Measurements from ENCODE around the gene PRLR. TPM values are rescaled to one million over a fixed set of nuclear protein-coding genes. Genes with fewer than 3 reads are reported as not detected.
A peak's percentile ranks its signal among the peaks of the same experiment; 100 is the strongest.

PRLR gene
- total RNA-seq (ENCODE audit: unreplicated experiment), result 0.21 TPM
- long read RNA-seq, result 0 reads

DNA sequence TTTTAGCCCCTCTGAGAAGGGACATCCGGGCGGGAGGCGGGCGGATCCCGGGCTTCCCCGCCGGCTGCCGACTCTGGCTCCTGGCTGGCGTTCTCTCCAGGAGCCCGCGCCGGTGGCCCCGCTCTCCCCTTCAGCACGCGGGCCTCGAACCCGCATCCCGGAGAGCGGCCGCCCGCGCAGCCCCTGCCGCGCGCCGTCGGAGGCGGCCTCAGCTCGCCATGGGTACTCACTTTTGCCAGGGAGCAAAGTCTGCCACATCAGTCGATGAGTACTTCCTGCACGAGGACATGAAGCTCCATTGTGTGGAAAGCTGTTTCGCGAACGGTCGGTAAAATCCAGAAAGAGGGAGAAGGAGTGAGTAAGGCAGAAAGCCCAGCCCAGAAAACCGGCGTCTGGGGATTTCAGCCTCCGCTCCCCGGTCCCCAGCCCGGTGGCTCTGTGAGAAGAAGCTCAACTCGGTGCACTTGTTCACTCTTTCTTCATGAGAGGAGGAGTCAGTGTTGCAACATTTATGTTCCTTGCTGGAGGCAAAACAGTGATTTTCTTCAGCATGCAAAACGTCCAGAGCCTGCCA is at the start of gene PRLR:
TSS of gene PRLR (minus strand) at position 450 of the 574 bp plus-strand sequence. CDS start 140,867 bp downstream, outside the sequence.
- Mint-ChIP-seq H3K36me3 (ENCODE audit: low read depth, unreplicated experiment) (no peaks in the 10 kb centered on the region), H3K27me3 (ENCODE audit: unreplicated experiment) (peaks cover 2% of the 10 kb centered on the region), H3K4me3 (ENCODE audit: unreplicated experiment) (peak within 1 kb of the TSS; percentile 84), H3K4me1 (ENCODE audit: unreplicated experiment) (peaks cover 2% of the 10 kb centered on the region), H3K27ac (ENCODE audit: unreplicated experiment) (no peak within 1 kb of the TSS), H3K9me3 (ENCODE audit: unreplicated experiment) (no peaks in the 10 kb centered on the region)
- DNase-seq (ENCODE audit: low spot score), result peak; percentile 18
- TF ChIP-seq, protein P1, sequence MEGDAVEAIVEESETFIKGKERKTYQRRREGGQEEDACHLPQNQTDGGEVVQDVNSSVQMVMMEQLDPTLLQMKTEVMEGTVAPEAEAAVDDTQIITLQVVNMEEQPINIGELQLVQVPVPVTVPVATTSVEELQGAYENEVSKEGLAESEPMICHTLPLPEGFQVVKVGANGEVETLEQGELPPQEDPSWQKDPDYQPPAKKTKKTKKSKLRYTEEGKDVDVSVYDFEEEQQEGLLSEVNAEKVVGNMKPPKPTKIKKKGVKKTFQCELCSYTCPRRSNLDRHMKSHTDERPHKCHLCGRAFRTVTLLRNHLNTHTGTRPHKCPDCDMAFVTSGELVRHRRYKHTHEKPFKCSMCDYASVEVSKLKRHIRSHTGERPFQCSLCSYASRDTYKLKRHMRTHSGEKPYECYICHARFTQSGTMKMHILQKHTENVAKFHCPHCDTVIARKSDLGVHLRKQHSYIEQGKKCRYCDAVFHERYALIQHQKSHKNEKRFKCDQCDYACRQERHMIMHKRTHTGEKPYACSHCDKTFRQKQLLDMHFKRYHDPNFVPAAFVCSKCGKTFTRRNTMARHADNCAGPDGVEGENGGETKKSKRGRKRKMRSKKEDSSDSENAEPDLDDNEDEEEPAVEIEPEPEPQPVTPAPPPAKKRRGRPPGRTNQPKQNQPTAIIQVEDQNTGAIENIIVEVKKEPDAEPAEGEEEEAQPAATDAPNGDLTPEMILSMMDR (IDR thresholded peaks at IDR 0.05; ENCODE audit: unreplicated experiment), result no peak

DNA sequence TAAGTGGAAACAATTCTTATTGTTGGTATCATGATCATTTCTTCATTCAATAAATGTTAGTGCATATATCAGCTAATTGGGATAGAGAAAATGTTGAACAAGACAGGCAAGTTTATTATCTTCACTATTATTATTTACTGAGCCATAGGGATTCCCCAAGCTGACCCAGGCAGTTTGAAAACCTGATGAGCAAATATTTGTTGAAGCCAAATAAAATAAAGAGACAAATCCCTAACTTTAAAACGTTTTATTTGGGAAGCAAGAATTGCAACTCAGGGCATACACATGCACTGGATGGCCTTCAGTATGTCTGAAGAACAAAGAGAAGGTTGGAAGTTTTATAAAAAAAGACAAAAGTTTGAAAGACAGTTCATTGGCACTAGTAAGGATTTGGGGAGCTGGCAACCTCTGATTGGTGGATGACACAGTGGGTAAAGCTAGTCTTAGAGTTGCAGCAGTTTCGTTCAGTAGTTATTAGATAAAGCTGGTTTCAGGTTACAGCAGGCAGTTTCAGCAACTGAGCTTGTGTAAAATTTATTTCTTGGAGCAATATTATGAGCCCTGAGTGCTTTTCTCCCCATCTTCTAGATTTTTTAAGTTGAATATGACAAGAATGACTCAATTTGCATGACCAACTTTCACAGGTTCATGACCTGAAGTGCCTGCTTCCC is 44.7 kb upstream of the PRLR start:
- Mint-ChIP-seq H3K36me3 (ENCODE audit: low read depth, unreplicated experiment) (no peaks in the 10 kb centered on the region), H3K27me3 (ENCODE audit: unreplicated experiment) (no peaks in the 10 kb centered on the region), H3K4me1 (ENCODE audit: unreplicated experiment) (no peaks in the 10 kb centered on the region), H3K9me3 (ENCODE audit: unreplicated experiment) (peaks cover 3% of the 10 kb centered on the region), H3K4me3 (ENCODE audit: unreplicated experiment) (no peak overlapping the region), H3K27ac (ENCODE audit: unreplicated experiment) (no peak overlapping the region)
- TF ChIP-seq, protein P1 (IDR thresholded peaks at IDR 0.05; ENCODE audit: unreplicated experiment), result no peak
- DNase-seq (ENCODE audit: low spot score), result no peak

DNA sequence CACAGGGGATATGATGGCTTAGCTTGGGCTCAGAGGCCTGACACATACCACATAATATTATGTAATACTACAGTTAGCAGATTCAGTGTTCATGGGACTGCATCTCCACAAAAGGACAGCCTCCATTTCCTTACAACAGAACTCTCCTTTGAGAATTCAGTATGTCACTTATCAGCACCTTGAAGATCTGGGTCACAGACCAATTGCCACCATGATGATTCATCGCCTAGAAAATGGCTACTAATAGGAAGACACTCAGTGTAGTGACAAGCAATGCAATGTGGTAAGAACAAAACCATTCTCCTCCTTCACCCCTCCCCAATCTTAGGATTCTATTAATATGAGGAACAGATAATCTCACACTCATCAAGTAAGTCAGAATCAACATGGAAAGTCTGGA is 38.7 kb upstream of the PRLR start:
- no peaks in the 10 kb centered on the region for H3K36me3 Mint-ChIP-seq (ENCODE audit: low read depth, unreplicated experiment)
- H3K27ac Mint-ChIP-seq (ENCODE audit: unreplicated experiment), result no peak overlapping the region
- TF ChIP-seq, protein P1 (IDR thresholded peaks at IDR 0.05; ENCODE audit: unreplicated experiment), result no peak
- H3K9me3 Mint-ChIP-seq (ENCODE audit: unreplicated experiment), result no peaks in the 10 kb centered on the region
- no peaks in the 10 kb centered on the region for H3K4me1 Mint-ChIP-seq (ENCODE audit: unreplicated experiment)
- peaks cover 2% of the 10 kb centered on the region for H3K27me3 Mint-ChIP-seq (ENCODE audit: unreplicated experiment)
- H3K4me3 Mint-ChIP-seq (ENCODE audit: unreplicated experiment), result no peak overlapping the region
- no peak for DNase-seq (ENCODE audit: low spot score)

DNA sequence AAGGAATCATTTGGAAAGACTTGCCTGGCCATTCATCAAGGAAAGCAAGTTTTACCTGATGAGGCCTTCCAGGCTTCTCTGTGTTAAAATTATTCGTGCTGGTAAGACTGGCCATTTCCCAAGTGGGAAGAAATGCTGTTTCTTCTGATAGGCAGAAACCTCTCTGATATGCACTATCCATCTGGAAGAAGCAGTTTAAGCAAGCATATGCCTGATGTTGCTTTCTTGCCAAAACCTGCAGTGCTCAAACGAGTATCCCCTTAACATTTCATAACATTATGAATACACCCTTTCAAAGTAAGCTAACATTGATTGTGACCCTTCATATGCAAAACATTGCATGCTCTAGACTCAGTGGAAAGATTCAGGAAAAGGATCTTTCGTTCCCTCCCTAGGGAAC is 36.0 kb upstream of the PRLR start:
- Mint-ChIP-seq H3K4me1 (ENCODE audit: unreplicated experiment) (no peaks in the 10 kb centered on the region), H3K36me3 (ENCODE audit: low read depth, unreplicated experiment) (no peaks in the 10 kb centered on the region)
- no peak for DNase-seq (ENCODE audit: low spot score)

More for the DNA sequence above, 36.0 kb upstream of the PRLR start:
- Mint-ChIP-seq H3K4me3 (ENCODE audit: unreplicated experiment) (no peak overlapping the region), H3K27ac (ENCODE audit: unreplicated experiment) (no peak overlapping the region), H3K9me3 (ENCODE audit: unreplicated experiment) (no peaks in the 10 kb centered on the region), H3K27me3 (ENCODE audit: unreplicated experiment) (peaks cover 2% of the 10 kb centered on the region)
- TF ChIP-seq, protein P1 (IDR thresholded peaks at IDR 0.05; ENCODE audit: unreplicated experiment), result no peak
